ENCODE measurements around the gene ATP8B3.

Gene ATP8B3

DNA sequence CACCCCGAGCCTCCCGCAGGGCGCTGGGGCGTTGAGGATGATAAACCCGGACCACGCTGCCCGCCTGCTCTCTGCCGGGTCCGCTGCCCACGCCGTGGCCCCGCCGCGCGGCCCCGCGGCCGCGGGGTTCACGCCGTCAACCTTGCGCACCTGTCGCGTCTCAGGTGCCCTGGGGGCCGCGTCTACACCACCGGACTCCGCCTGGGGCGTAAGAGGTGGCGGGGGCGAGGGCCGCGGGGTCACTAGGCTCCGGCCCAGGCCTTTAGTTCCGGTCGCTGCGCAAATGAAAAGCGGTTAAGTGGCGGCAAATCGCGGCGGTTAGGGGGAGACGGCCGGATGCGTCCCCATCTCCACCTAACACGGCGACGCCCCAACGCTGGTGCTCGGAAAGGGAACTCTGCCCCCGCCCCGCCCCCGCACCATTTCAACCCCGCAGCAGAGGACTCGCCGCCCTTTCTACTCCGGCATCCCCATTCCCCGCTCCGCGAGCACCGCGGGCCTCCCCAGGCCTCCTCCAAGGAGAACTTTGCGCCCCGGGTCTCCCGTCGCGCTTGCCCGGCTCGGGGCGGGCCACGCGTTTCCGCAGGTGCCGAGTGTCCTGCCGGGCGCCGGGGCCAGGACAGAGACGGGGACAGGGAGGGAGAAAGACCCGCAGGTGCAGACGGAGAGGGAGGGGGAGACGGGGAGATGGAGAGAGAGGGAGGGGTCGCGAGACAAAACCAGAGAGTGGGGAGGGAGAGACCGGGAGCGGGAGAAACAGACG lies 54.4 kb downstream of the ATP8B3 start:
- ATAC-seq: no peak
- Mint-ChIP-seq H3K36me3 (no peaks in the 10 kb centered on the region), H3K9me3 (no peaks in the 10 kb centered on the region), H3K27me3 (peaks cover 82% of the 10 kb centered on the region), H3K4me1 (peaks cover 32% of the 10 kb centered on the region), H3K27ac (no peak overlapping the region), H3K4me3 (peak overlapping the region; percentile 46)

GRCh38 chr19:1756705-1757465 lies 55.2 kb downstream of the ATP8B3 start:
- Mint-ChIP-seq H3K27ac (no peak overlapping the region), H3K27me3 (peaks cover 84% of the 10 kb centered on the region), H3K4me1 (peaks cover 40% of the 10 kb centered on the region), H3K9me3 (no peaks in the 10 kb centered on the region), H3K36me3 (no peaks in the 10 kb centered on the region), H3K4me3 (peak overlapping the region; percentile 46)
- ATAC-seq: no peak

DNA sequence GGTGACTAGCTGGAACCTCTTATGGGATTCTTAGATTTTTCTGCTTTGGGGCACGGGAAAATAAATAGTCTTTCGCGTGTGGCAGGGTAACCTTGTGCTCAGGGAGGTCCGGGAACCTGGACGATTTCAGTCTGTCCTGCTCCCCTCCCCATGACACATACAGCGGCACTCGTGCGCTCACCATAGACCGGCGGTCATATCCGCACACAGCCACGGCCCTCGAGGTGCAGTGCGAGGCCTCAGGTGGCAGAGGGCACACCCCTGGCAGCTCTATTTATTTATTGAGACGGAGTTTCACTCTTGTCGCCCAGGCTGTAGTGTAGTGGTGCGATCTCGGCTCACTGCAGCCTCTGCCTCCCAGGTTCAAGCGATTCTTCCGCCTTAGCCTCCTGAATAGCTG lies 55.8 kb downstream of the ATP8B3 start:
- no peak for ATAC-seq
- Mint-ChIP-seq H3K27me3 (peaks cover 84% of the 10 kb centered on the region), H3K4me1 (peaks cover 44% of the 10 kb centered on the region), H3K9me3 (no peaks in the 10 kb centered on the region), H3K27ac (no peak overlapping the region), H3K36me3 (no peaks in the 10 kb centered on the region), H3K4me3 (no peak overlapping the region)

DNA sequence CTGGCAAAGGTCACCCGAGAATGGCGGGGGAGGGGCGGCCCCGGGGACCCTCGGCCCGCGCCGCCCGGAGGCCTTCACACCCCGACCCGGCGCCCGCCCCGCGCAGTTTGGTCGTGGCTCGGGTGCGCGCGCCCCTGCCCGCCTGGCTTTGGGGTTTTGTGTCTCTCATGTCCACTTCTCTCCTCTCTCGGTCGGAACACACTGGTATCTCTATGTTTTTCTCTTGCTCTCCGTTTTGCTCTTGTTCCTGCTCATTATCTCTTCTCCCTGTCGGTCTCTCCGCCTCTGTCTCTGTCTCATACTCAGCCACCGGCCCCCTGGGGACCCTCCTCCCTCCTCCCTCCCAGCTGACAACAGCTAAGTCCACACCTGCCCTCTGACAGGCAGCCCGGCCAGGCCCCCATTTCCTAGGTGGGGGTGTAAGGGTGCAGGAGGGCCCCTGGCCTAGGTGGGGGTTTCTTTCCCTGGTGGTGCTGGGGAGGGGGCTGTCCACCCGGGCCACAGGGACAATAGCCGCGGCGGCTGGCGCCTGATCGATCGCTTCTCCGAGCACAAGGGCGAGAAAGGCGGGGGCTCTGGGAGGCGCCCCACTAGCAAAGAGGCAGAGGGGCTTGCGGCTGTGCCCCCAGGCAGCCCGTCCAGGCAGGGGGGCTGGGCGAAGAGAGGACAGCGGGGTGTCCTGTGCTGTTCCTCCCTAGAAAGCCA lies 56.5 kb downstream of the ATP8B3 start:
- Mint-ChIP-seq H3K4me3 (peak overlapping the region; percentile 51), H3K9me3 (no peaks in the 10 kb centered on the region), H3K4me1 (peaks cover 45% of the 10 kb centered on the region), H3K27me3 (peaks cover 84% of the 10 kb centered on the region), H3K27ac (no peak overlapping the region), H3K36me3 (no peaks in the 10 kb centered on the region)
- ATAC-seq: no peak

DNA sequence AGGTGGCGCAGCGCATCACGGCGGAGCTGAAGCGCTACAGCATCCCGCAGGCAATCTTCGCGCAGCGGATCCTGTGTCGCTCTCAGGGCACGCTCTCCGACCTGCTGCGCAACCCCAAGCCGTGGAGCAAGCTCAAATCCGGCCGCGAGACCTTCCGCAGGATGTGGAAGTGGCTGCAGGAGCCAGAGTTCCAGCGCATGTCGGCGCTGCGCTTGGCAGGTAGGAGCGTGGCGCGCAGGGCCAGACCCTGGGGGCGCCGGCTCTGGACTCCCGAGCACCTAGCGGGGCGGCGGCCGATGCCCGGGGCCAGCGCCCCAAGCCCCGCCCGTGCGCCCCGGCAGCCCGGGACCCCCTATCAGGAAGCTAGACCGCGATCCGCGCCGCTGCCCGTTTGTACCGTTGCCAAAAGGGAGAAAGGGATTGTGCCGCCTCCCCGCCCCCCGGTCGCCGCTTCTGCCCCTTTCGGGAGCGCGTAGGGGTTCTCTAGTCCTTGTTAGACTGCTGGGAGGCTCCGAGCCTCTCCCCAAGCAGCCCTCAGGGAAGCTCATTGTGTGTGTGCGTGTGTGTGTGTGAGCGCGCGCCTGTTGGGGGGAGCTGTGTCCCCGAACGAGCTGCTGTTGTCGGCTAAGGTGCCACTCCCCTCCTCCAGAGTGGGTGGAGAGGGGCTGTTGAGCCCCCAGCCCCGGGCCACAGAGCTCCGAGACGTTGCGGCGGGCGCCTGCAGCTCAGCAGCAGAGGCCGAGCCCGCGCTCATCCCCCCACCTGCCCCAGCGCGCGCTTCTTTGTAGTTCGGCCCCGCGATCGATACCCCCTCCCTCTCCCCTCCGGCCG lies 57.2 kb downstream of the ATP8B3 start:
- H3K4me1 Mint-ChIP-seq: peaks cover 51% of the 10 kb centered on the region
- peaks cover 84% of the 10 kb centered on the region for H3K27me3 Mint-ChIP-seq
- no peaks in the 10 kb centered on the region for H3K9me3 Mint-ChIP-seq
- no peak overlapping the region for H3K27ac Mint-ChIP-seq
- no peak for ATAC-seq
- no peaks in the 10 kb centered on the region for H3K36me3 Mint-ChIP-seq
- H3K4me3 Mint-ChIP-seq: no peak overlapping the region

DNA sequence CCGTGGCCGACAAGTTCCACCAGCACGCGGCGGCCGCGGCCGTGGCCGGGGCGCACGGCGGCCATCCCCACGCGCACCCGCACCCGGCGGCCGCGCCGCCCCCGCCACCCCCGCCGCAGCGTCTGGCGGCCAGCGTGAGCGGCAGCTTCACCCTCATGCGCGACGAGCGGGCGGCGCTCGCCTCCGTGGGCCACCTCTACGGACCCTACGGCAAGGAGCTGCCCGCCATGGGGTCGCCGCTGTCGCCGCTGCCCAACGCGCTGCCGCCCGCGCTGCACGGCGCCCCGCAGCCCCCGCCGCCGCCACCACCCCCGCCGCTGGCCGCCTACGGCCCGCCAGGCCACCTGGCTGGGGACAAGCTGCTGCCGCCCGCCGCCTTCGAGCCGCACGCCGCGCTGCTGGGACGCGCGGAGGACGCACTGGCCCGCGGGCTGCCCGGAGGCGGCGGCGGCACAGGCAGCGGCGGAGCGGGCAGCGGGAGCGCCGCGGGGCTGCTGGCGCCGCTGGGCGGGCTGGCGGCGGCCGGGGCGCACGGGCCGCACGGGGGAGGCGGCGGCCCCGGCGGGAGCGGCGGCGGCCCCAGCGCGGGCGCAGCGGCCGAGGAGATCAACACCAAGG lies 57.9 kb downstream of the ATP8B3 start:
- H3K27me3 Mint-ChIP-seq: peaks cover 79% of the 10 kb centered on the region
- H3K4me3 Mint-ChIP-seq: no peak overlapping the region
- peaks cover 51% of the 10 kb centered on the region for H3K4me1 Mint-ChIP-seq
- no peak overlapping the region for H3K27ac Mint-ChIP-seq
- no peaks in the 10 kb centered on the region for H3K36me3 Mint-ChIP-seq
- H3K9me3 Mint-ChIP-seq: no peaks in the 10 kb centered on the region
- no peak for ATAC-seq

DNA sequence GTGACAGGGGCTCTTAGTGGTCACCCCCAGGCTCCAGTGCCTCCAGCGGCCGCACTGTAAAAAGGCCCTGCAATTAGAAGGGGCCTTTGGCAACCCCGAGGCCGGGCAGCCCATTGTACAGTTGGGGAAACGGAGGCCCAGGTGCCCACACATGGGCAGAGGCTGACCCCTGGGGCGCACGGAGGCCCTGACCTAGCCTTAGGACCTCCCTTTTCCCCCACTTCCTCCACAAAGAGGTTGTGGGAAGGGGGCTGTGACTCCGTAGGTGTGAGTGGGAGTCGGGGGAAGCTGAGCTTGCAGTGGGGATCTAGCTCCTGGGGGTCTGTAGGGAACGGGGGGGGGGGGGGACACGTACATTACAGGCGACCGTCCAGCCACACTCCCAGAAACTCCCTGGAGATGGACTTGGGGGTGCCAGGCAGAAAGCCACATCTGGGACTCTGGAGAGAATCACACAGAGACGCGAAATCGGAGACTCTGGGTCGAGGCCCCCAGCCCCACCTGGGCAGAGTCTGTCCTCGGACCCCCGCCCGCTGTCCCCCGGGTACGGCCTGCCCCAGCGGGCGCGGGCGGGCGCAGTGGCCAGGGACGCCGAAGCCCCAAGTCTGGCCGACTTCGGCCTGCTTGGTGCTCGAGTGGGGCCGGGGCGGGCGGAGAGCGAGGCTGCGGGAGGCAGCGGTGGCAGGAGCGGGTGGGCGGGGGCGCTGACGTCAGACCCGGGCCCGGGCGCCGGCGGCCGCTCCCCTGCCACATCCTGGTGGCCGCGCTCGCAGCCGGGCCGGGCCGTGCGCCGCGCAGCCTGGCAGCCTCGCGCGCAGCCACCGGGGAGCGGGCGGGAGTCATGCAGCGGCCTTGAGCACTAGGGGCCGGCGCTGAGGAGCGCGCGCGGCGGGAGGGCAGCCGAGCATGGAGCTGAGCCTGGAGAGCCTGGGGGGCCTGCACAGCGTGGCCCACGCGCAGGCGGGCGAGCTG lies 59.0 kb downstream of the ATP8B3 start, which contains the start of gene ONECUT3:
Gene ONECUT3, plus strand, starts transcription at position 750 of the 972 bp plus-strand sequence. Its CDS starts 157 bp downstream, at position 907.
- no peak within 1 kb of the TSS for H3K27ac Mint-ChIP-seq
- no peaks in the 10 kb centered on the region for H3K36me3 Mint-ChIP-seq
- H3K4me3 Mint-ChIP-seq: peak within 1 kb of the TSS; percentile 65
- H3K4me1 Mint-ChIP-seq: peaks cover 46% of the 10 kb centered on the region
- no peaks in the 10 kb centered on the region for H3K9me3 Mint-ChIP-seq
- H3K27me3 Mint-ChIP-seq: peaks cover 72% of the 10 kb centered on the region
- no peak for ATAC-seq

DNA sequence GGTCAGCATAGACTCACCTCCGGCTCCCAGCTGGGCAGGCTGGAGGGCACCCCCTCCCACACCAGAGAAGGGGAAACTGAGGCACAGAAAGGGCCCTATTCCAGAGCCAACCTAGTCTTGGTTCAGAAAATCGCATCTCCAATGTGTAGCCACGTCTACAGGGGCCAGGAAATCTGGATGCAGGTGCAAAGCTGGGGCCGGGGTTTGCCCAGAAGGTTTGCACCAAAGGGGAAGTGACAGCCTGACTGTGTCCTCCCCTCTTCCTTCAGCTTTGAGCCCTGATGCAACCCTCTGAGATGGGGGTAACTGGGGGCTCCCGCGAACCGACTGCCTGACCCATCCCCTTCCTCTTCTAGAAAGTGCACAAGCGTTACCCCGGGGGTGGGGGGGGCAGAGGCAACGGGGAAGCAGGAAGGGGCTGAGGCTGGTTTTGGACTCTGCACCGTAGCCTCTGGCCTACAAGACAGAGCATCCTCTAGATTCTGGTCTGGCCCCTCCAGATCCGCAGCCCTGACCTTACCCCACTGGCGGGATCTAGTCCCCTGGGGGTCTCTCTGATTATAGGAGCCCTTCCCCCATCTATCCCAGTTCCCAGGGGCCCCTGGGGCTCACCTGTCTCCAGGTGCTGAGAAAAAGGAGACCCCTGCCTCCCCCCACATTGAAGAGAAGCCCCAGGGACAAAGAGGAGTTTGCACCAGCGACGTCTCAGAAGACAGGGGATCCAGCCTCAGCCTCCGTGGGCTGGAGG lies 59.9 kb downstream of the ATP8B3 start:
- H3K4me3 Mint-ChIP-seq: no peak overlapping the region
- peaks cover 72% of the 10 kb centered on the region for H3K27me3 Mint-ChIP-seq
- H3K9me3 Mint-ChIP-seq: no peaks in the 10 kb centered on the region
- H3K27ac Mint-ChIP-seq: no peak overlapping the region
- no peak for ATAC-seq
- H3K36me3 Mint-ChIP-seq: no peaks in the 10 kb centered on the region
- peaks cover 49% of the 10 kb centered on the region for H3K4me1 Mint-ChIP-seq

GRCh38 chr19:1751367-1752008 lies 60.6 kb downstream of the ATP8B3 start:
- H3K36me3 Mint-ChIP-seq: no peaks in the 10 kb centered on the region
- H3K27me3 Mint-ChIP-seq: peaks cover 72% of the 10 kb centered on the region
- H3K4me1 Mint-ChIP-seq: peaks cover 48% of the 10 kb centered on the region
- H3K9me3 Mint-ChIP-seq: no peaks in the 10 kb centered on the region
- H3K4me3 Mint-ChIP-seq: no peak overlapping the region
- no peak for ATAC-seq
- no peak overlapping the region for H3K27ac Mint-ChIP-seq

DNA sequence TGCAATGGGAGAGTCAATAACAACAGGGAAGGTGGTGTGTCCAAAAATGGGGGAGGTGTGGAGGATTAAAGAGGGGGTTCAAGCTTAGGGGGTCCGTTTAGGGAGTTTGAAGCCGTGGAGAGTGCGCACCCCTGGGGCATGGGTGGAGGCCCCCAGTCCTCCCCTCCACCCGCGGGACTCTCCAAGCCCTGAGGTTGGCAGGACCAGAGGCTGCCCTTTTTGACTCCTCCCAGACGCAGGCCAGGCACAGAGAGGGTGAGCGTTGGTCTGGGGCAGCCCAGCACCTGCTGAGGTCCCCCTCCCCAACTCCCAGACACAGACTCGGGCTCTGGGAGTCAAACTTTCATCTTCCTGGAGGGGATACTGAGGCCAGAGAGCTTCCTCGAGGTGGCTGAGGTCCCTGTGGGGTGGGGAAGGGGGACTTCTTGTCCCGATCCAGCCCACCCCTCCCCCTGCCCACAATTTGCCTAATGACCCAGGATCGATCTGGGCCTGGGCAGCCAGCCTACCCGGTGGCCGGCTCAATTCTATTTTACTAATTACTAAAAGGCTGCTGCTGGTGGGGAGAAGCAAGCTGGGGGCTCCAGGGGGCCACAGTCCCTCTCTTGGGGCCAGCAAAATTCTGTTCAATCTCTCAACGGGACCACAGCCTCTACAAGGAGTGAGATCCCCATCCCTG lies 61.6 kb downstream of the ATP8B3 start:
- H3K4me1 Mint-ChIP-seq: peaks cover 44% of the 10 kb centered on the region
- H3K9me3 Mint-ChIP-seq: no peaks in the 10 kb centered on the region
- H3K27ac Mint-ChIP-seq: no peak overlapping the region
- H3K4me3 Mint-ChIP-seq: no peak overlapping the region
- H3K36me3 Mint-ChIP-seq: no peaks in the 10 kb centered on the region
- no peak for ATAC-seq
- peaks cover 72% of the 10 kb centered on the region for H3K27me3 Mint-ChIP-seq

DNA sequence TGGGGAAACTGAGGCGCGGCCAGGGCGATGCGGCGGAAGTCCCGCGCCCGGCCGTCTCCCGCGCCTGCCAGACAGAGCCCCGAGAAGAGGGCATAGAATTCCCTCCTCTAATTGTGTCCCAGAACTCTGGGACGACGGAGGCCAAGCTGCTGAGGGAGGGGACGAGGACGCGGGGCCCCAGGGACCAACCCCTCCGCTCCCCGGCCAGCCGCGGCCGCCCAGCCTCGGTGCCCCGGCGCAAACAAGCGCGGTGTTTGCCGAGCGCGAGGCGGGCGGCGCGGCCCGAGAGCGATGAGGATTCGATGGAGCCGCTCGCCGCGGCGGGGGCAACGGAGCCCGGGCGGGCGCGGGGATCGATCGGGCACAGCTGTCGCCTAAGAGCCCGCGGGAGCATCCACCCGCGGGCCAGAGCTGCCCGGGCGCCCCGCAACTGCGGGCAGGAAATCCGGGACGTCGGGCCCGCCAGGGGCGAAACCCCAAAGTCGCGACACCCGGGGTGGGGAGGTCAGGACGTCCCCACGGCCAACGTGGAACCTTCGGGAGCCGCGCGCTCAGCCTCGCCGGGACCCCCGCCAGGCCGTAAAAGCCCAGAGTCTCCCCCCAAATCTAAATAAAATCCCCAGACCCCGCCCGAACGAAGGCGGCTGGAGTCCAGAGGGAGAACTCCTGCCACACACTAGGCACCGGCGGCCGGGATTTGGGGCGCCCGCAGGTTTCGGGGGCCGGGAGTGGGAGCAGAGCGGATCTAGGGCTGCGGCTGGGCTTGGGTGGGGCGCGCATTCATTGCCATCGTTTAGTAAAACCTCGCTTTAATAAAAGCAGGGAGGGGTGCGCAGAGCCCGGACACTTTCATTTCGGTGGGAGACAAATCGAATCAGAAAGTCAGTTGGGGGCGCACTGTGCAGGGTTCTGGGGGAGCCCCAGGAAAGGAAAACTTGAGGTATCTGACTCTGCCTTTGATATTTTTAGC lies 62.4 kb downstream of the ATP8B3 start:
- H3K27ac Mint-ChIP-seq: no peak overlapping the region
- no peaks in the 10 kb centered on the region for H3K36me3 Mint-ChIP-seq
- H3K9me3 Mint-ChIP-seq: no peaks in the 10 kb centered on the region
- no peak for ATAC-seq
- H3K4me1 Mint-ChIP-seq: peaks cover 41% of the 10 kb centered on the region
- H3K27me3 Mint-ChIP-seq: peaks cover 71% of the 10 kb centered on the region
- H3K4me3 Mint-ChIP-seq: no peak overlapping the region
